WI38 (cell line): Measurements from ENCODE around the gene C19orf67.

Experiments used
- H3K4me3 ChIP-seq: 2 replicates; pipeline ENCODE4 v1.5.1; 2011; ENCODE audit warnings: low read depth, mild to moderate bottlenecking, control low read depth, low read length
- TF ChIP-seq, protein P1 (sequence below): IDR thresholded peaks from 2 replicates; pipeline ENCODE4 v1.5.1; 2012; ENCODE audit warnings: low read depth, mild to moderate bottlenecking, control low read depth, low read length

C19orf67 gene

DNA sequence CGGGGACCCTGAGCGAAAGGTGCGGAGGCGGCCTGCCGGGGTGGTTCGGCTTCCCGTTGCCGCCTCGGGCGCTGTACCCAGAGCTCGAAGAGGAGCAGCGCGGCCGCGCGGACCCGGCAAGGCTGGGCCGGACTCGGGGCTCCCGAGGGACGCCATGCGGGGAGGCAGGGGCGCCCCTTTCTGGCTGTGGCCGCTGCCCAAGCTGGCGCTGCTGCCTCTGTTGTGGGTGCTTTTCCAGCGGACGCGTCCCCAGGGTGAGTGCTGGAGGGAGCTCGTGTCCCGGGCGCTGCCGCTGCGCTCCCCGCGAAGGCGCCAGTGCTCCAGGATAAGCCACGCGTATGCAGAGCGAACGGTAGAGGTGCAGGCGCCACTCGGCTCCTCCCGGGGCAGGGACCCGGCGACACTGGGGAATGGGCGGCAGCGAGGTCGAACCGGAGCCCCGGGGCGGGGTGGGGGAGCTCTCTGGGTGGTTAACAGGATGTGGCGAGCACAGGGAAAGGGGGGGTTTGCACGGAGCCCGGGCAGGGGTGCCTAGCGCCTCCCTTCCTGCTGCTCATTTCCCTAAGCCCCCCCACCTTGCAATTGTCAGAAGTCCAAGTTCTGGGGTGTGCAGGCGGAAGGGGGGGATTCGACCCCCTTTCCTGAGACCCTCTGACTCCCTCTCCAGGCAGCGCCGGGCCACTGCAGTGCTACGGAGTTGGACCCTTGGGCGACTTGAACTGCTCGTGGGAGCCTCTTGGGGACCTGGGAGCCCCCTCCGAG is 53.7 kb downstream of the C19orf67 start, which contains the start of gene IL27RA:
IL27RA (plus strand) TSS at position 44 of the 762 bp plus-strand sequence; CDS start at position 155, 111 bp downstream.
- peak within 1 kb of the TSS; percentile 66 for H3K4me3 ChIP-seq
- TF ChIP-seq, protein P1, sequence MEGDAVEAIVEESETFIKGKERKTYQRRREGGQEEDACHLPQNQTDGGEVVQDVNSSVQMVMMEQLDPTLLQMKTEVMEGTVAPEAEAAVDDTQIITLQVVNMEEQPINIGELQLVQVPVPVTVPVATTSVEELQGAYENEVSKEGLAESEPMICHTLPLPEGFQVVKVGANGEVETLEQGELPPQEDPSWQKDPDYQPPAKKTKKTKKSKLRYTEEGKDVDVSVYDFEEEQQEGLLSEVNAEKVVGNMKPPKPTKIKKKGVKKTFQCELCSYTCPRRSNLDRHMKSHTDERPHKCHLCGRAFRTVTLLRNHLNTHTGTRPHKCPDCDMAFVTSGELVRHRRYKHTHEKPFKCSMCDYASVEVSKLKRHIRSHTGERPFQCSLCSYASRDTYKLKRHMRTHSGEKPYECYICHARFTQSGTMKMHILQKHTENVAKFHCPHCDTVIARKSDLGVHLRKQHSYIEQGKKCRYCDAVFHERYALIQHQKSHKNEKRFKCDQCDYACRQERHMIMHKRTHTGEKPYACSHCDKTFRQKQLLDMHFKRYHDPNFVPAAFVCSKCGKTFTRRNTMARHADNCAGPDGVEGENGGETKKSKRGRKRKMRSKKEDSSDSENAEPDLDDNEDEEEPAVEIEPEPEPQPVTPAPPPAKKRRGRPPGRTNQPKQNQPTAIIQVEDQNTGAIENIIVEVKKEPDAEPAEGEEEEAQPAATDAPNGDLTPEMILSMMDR, result peak; percentile 78
